Kidney (tissue), 14 donors: Measurements from ENCODE around the gene GATA6. TPM values are rescaled to one million over a fixed set of nuclear protein-coding genes. Genes with fewer than 3 reads are reported as not detected.

Source experiments
- DNase-seq, 5 donors: peaks; one replicate each; pipeline ENCODE4 v3.0.0-alpha.2; 2013 to 2020
- FAIRE-seq: peaks from 2 replicates; lab custom pipeline; 2012; peaks lifted over from hg19 to GRCh38; lab: Jason Lieb, UNC
- H3K27ac ChIP-seq, 2 donors: one replicate each; pipeline ENCODE4 v1.7.0; 2013; ENCODE audit warnings: low read depth in 2 of 2, low read length in 2 of 2, inconsistent platforms in 1 of 2
- H3K27me3 ChIP-seq: one replicate; pipeline ENCODE4 v1.7.1; 2013; ENCODE audit warnings: low read length, inconsistent platforms; ENCODE audit not compliant: control insufficient read depth, insufficient read depth
- H3K36me3 ChIP-seq, 3 donors: one replicate each; pipeline versions ENCODE4 v1.7.0 to v1.7.1; 2013; ENCODE audit warnings: low read length in 3 of 3, control low read depth in 1 of 3, inconsistent platforms in 1 of 3; ENCODE audit not compliant: insufficient read depth in 3 of 3, control insufficient read depth in 2 of 3
- H3K4me1 ChIP-seq, 3 donors: one replicate each; pipeline versions ENCODE4 v1.7.0 to v1.7.1; 2013; ENCODE audit warnings: low read length in 3 of 3, inconsistent platforms in 1 of 3, low read depth in 1 of 3; ENCODE audit not compliant: control insufficient read depth in 2 of 3, insufficient read depth in 2 of 3
- H3K4me3 ChIP-seq, 3 donors: one replicate each; pipeline versions ENCODE4 v1.7.0 to v1.8.1; 2013; ENCODE audit warnings: low read length in 3 of 3, control low read depth in 1 of 3, inconsistent platforms in 1 of 3
- H3K9ac ChIP-seq, 3 donors: one replicate each; pipeline versions ENCODE4 v1.7.0 to v1.7.1; 2013; ENCODE audit warnings: low read length in 3 of 3, control low read depth in 1 of 3, inconsistent platforms in 1 of 3
- H3K9me3 ChIP-seq, 3 donors: one replicate each; pipeline versions ENCODE4 v1.7.0 to v1.7.1; 2013; ENCODE audit warnings: low read length in 3 of 3, control low read depth in 1 of 3, inconsistent platforms in 1 of 3; ENCODE audit not compliant: control insufficient read depth in 2 of 3, insufficient read depth in 1 of 3
- intact Hi-C: fragments of 100-400 bp; cut with DNase I; formaldehyde crosslinking; loops from one replicate; pipeline ENCODE4 v1.11.1; 2022
- polyA plus RNA-seq: library from polyadenylated mRNA; stranded (reverse); fragments of 350-450 nt; fragmentation: Illumina TruSeq; extraction: RNeasy Lipid Tissue Mini Kit (QIAGEN cat#74804); gene quantifications from one replicate; pipeline ENCODE4 v1.2.3, GENCODE V29; 2014; ENCODE audit warnings: low read depth, low replicate concordance; ENCODE audit not compliant: insufficient read depth
- total RNA-seq: library from RNA; stranded (reverse); fragmentation: NEBNext Ultra II Directional; extraction: Animal tissue kit (Norgen Biotek cat#: 25700); gene quantifications from one replicate; pipeline ENCODE4 v1.2.1, GENCODE V29; 2021
- TF ChIP-seq, protein P1 (sequence below): IDR thresholded peaks from 3 replicates; pipeline ENCODE4 v1.5.1; 2012; ENCODE audit warnings: mild to moderate bottlenecking, moderate library complexity, borderline replicate concordance; ENCODE audit not compliant: insufficient read depth; ENCODE audit errors: extremely low read depth
- donor health status: control.
- donor health status: control.
- donor health status: control.
- donor health status: control.
- donor health status: control.
- donor health status: DM: yes; HTN: yes; CAD: no.
- donor health status: Normal renal cell carcinoma (clear cell type).

Gene GATA6
- total and polyA plus RNA-seq, 2 donors from 2014 or later, result 1.7 to 10.9 TPM

DNA sequence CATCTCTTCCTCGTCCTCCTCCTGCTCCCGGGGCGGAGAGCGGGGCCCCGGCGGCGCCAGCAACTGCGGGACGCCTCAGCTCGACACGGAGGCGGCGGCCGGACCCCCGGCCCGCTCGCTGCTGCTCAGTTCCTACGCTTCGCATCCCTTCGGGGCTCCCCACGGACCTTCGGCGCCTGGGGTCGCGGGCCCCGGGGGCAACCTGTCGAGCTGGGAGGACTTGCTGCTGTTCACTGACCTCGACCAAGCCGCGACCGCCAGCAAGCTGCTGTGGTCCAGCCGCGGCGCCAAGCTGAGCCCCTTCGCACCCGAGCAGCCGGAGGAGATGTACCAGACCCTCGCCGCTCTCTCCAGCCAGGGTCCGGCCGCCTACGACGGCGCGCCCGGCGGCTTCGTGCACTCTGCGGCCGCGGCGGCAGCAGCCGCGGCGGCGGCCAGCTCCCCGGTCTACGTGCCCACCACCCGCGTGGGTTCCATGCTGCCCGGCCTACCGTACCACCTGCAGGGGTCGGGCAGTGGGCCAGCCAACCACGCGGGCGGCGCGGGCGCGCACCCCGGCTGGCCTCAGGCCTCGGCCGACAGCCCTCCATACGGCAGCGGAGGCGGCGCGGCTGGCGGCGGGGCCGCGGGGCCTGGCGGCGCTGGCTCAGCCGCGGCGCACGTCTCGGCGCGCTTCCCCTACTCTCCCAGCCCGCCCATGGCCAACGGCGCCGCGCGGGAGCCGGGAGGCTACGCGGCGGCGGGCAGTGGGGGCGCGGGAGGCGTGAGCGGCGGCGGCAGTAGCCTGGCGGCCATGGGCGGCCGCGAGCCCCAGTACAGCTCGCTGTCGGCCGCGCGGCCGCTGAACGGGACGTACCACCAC, 2.1 kb downstream of the GATA6 start:
- no peak overlapping the region for H3K9ac ChIP-seq
- intact Hi-C loops, result no loop called here
- H3K27me3 ChIP-seq, result peaks cover 54% of the 10 kb centered on the region
- H3K36me3 ChIP-seq, result no peaks in the 10 kb centered on the region
- TF ChIP-seq, protein P1, sequence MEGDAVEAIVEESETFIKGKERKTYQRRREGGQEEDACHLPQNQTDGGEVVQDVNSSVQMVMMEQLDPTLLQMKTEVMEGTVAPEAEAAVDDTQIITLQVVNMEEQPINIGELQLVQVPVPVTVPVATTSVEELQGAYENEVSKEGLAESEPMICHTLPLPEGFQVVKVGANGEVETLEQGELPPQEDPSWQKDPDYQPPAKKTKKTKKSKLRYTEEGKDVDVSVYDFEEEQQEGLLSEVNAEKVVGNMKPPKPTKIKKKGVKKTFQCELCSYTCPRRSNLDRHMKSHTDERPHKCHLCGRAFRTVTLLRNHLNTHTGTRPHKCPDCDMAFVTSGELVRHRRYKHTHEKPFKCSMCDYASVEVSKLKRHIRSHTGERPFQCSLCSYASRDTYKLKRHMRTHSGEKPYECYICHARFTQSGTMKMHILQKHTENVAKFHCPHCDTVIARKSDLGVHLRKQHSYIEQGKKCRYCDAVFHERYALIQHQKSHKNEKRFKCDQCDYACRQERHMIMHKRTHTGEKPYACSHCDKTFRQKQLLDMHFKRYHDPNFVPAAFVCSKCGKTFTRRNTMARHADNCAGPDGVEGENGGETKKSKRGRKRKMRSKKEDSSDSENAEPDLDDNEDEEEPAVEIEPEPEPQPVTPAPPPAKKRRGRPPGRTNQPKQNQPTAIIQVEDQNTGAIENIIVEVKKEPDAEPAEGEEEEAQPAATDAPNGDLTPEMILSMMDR, result no peak
- peaks cover 0 to 7% (median 0%) of the 10 kb centered on the region in 3 donors for H3K4me1 ChIP-seq
- H3K4me3 ChIP-seq, result peak overlapping the region; percentile 57 to 84 (median 77)
- no peaks in the 10 kb centered on the region for H3K9me3 ChIP-seq
- peak overlapping the region; percentile 86 to 91 for H3K27ac ChIP-seq
- FAIRE-seq (no peak), DNase-seq (peak in 1 of 5 donors; percentile 65)

DNA sequence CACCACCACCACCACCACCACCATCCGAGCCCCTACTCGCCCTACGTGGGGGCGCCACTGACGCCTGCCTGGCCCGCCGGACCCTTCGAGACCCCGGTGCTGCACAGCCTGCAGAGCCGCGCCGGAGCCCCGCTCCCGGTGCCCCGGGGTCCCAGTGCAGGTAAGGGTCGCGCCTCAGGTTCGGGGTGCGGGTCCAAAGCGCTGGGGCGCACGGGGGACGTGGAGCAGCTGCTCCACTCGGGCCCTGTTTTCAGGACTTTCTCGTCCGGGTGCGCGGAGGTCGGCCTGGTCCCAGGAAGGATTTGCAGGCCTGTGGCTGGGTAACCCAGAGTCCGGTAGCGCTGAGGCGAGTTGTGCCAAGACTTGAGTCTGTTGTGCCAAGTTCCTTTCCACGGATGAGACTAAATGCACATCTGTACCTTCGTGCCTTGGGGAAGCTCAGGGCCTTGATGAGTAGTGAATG, 2.8 kb downstream of the GATA6 start:
- H3K4me1 ChIP-seq, result peaks cover 0 to 7% (median 0%) of the 10 kb centered on the region in 3 donors
- DNase-seq (peak in 2 of 5 donors; percentile 38 to 74), FAIRE-seq (no peak)
- no peaks in the 10 kb centered on the region for H3K9me3 ChIP-seq
- peak overlapping the region; percentile 36 to 58 (median 56) for H3K4me3 ChIP-seq
- TF ChIP-seq, protein P1, result no peak
- H3K9ac ChIP-seq, result peak overlapping the region in 2 of 3 donors; percentile 12 to 22
- H3K27me3 ChIP-seq, result peaks cover 50% of the 10 kb centered on the region
- no peak overlapping the region for H3K27ac ChIP-seq
- intact Hi-C loops, result no loop called here
- no peaks in the 10 kb centered on the region for H3K36me3 ChIP-seq

DNA sequence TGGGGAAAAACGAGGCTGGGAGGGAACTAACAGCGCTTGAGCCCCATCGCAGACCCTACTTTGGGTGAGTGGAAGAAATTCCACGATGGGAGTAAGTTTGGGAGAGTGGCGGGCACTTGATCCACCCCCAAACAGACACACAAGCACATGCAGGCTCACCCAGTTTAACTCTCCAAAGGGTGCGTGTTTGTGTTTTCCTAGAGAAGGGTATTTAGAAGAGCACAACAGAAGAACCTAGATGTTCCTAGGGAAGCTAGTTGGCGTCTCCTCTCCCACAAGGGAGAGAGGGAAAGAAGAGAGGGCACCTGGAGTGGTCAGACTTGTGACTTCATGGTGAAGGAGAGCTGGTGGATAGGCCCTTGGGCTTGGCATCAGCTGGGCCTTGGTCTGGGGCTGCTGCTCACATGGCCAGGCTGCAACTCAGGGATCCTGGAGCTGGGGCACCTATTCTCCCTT, 3.2 kb downstream of the GATA6 start:
- DNase-seq (peak in 1 of 5 donors; percentile 43), FAIRE-seq (no peak)
- no peak overlapping the region for H3K27ac ChIP-seq
- H3K9me3 ChIP-seq, result no peaks in the 10 kb centered on the region
- TF ChIP-seq, protein P1, result no peak
- peak overlapping the region in 2 of 3 donors; percentile 12 to 22 for H3K9ac ChIP-seq
- H3K4me1 ChIP-seq, result peaks cover 0 to 7% (median 0%) of the 10 kb centered on the region in 3 donors
- no peaks in the 10 kb centered on the region for H3K36me3 ChIP-seq
- H3K27me3 ChIP-seq, result peaks cover 49% of the 10 kb centered on the region
- intact Hi-C loops, result no loop called here
- H3K4me3 ChIP-seq, result peak overlapping the region; percentile 36 to 58 (median 56)
